A549 (cell line): ENCODE data around the gene CRYBG3.

Experiments used
- EHF ChIP-seq: fragments of 250-450 bp; sonication (Bioruptor Pico); IDR thresholded peaks from 2 replicates; pipeline ENCODE4 v1.5.0; 2020; ENCODE audit warnings: mild to moderate bottlenecking
- HDAC2 ChIP-seq: fragments of 200-600 bp; sonication (generic); IDR thresholded peaks from 2 replicates; pipeline ENCODE4 v1.6.1; 2016
- HMGXB4 ChIP-seq: fragments of 250-450 bp; sonication (Bioruptor Pico); IDR thresholded peaks from 2 replicates; pipeline ENCODE4 v1.5.0; 2021; ENCODE audit warnings: mild to moderate bottlenecking, moderate library complexity, borderline replicate concordance
- JUN ChIP-seq, 2 experiments: fragments of >200 bp; sonication (Bioruptor Twin); formaldehyde crosslinking; IDR thresholded peaks; 2 replicates in 1 of 2; 3 replicates in 1 of 2; pipeline ENCODE4 v1.6.1; 2016 to 2017
- JUNB ChIP-seq: fragments of >200 bp; sonication (Bioruptor Twin); formaldehyde crosslinking; IDR thresholded peaks from 2 replicates; pipeline ENCODE4 v1.6.1; 2016
- POLR2AphosphoS2 ChIP-seq: conservative IDR thresholded peaks from 2 replicates; pipeline ENCODE4 v1.6.1; 2012; ENCODE audit warnings: low read length, improper control_type of control experiment, inconsistent platforms
- RAD21 ChIP-seq, 2 experiments: fragments of >200 bp in 1 of 2; sonication (Bioruptor Twin) in 1 of 2; formaldehyde crosslinking in 1 of 2; IDR thresholded peaks in 1 of 2; conservative IDR thresholded peaks in 1 of 2; 2 replicates in 1 of 2; 3 replicates in 1 of 2; pipeline ENCODE4 v1.6.1; 2012 to 2018; ENCODE audit warnings: inconsistent platforms in 1 of 2
- RCOR1 ChIP-seq: fragments of 150-350 bp; IDR thresholded peaks from 2 replicates; pipeline ENCODE4 v1.6.1; 2014; ENCODE audit warnings: antibody characterized with exemption, low read length, low read depth
- TP53 ChIP-seq: fragments of 250-450 bp; sonication (Bioruptor Pico); IDR thresholded peaks from 2 replicates; pipeline ENCODE4 v1.5.0; 2021; ENCODE audit warnings: mild to moderate bottlenecking, moderate library complexity
- TF ChIP-seq, protein P1 (sequence below): fragments of >200 bp; sonication (Bioruptor Twin); formaldehyde crosslinking; IDR thresholded peaks from 3 replicates; pipeline ENCODE4 v1.5.1; 2016
- TF ChIP-seq, protein P2 (sequence below): fragments of 450-650 bp; IDR thresholded peaks from 2 replicates; pipeline ENCODE4 v1.6.1; 2014; ENCODE audit warnings: antibody characterized with exemption

GRCh38 chr3:97835761-97836160 lies 13.9 kb downstream of the CRYBG3 start:
- TF ChIP-seq, protein P1, sequence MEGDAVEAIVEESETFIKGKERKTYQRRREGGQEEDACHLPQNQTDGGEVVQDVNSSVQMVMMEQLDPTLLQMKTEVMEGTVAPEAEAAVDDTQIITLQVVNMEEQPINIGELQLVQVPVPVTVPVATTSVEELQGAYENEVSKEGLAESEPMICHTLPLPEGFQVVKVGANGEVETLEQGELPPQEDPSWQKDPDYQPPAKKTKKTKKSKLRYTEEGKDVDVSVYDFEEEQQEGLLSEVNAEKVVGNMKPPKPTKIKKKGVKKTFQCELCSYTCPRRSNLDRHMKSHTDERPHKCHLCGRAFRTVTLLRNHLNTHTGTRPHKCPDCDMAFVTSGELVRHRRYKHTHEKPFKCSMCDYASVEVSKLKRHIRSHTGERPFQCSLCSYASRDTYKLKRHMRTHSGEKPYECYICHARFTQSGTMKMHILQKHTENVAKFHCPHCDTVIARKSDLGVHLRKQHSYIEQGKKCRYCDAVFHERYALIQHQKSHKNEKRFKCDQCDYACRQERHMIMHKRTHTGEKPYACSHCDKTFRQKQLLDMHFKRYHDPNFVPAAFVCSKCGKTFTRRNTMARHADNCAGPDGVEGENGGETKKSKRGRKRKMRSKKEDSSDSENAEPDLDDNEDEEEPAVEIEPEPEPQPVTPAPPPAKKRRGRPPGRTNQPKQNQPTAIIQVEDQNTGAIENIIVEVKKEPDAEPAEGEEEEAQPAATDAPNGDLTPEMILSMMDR: no peak
- TF ChIP-seq RAD21 (conservative IDR thresholded peaks at IDR 0.05 in 1 of 2, IDR thresholded peaks at IDR 0.05 in 1 of 2) (no peak), TP53 (CRISPR knock-in tag) (no peak), JUN (IDR thresholded peaks at IDR 0.05) (no peak), JUNB (no peak), HDAC2 (no peak), RCOR1 (no peak), HMGXB4 (CRISPR knock-in tag) (no peak), POLR2AphosphoS2 (no peak), EHF (CRISPR knock-in tag) (no peak)
- TF ChIP-seq, protein P2, sequence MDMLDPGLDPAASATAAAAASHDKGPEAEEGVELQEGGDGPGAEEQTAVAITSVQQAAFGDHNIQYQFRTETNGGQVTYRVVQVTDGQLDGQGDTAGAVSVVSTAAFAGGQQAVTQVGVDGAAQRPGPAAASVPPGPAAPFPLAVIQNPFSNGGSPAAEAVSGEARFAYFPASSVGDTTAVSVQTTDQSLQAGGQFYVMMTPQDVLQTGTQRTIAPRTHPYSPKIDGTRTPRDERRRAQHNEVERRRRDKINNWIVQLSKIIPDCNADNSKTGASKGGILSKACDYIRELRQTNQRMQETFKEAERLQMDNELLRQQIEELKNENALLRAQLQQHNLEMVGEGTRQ: no peak
